Esophagus squamous epithelium (tissue), 4 donors: ENCODE data around the gene MRRF.

Source experiments
- CTCF ChIP-seq, 6 experiments: fragments of 450-650 bp in 4 of 6; fragments of 200-600 bp in 2 of 6; sonication (generic) in 2 of 6; IDR thresholded peaks; one replicate each; pipeline ENCODE4 v1.5.1; 2016 to 2019; ENCODE audit warnings: antibody characterized with exemption in 6 of 6, mild to moderate bottlenecking in 4 of 6, moderate library complexity in 4 of 6
- POLR2A ChIP-seq, 4 donors: fragments of 450-650 bp; IDR thresholded peaks; one replicate each; pipeline ENCODE4 v1.6.1; 2017; ENCODE audit warnings: antibody characterized with exemption in 4 of 4, mild to moderate bottlenecking in 4 of 4, moderate library complexity in 3 of 4

DNA sequence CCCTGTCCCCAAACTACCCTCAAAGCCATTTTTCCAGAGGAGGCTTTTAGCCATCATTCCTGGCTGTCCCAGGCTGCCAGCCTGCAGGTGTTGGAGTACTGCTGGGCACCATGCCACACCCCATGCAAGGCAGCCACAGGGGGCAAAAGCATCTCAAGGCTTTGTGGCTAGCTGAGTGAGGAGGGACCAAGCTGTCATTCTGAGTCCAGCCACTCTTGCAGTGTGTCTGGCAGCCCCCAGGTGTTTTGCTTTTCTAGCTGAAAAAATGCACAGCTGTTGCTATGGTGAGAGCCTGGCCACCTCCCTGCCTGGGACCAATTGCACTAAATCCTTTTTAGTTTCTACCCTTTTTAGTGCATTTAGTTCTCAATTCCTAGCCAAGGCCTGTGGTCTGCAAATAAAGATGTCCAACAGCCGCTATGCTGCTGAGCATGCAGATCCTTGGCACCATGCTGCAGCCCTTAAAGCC, 55.8 kb downstream of the MRRF start:
- TF ChIP-seq CTCF (IDR thresholded peaks at IDR 0.05): no peak
- TF ChIP-seq POLR2A (IDR thresholded peaks at IDR 0.05): no peak
